Nucleus accumbens (tissue), 56 donors: ENCODE results near the gene KLF9.
"Not testable (repeated sequence)": the region's sequence is repeated elsewhere in the genome, so short reads cannot be mapped to it uniquely, and the experiment has no call there.

ENCODE experiments used
- DNase-seq, 56 donors: peaks; one replicate each; lab custom pipeline; 2025; lab: John Stamatoyannopoulos, UW

KLF9 gene

DNA sequence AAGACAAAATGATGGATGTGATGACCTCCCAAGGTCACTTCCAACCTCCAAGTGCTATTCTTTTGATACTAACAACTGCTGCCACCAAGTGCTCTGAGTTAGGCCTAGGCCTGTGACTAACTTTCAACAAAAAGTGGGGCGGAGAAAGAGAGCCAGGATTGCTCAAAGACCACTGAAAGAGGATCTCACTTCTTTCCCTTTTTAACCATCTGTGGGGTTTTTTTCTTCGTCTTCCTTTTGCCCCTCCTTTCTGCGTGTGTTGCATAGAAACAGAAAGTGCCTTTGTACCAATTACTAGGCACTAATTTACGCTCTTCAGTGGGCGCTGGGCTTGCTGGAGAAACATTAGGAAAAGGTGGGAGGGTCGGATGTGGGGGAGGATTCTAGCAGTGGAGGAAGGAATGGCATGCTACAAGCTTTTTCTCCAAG is 8.0 kb downstream of the KLF9 start:
- DNase-seq, result peak in 28 of 56 donors; percentile 7 to 79 (median 42)

DNA sequence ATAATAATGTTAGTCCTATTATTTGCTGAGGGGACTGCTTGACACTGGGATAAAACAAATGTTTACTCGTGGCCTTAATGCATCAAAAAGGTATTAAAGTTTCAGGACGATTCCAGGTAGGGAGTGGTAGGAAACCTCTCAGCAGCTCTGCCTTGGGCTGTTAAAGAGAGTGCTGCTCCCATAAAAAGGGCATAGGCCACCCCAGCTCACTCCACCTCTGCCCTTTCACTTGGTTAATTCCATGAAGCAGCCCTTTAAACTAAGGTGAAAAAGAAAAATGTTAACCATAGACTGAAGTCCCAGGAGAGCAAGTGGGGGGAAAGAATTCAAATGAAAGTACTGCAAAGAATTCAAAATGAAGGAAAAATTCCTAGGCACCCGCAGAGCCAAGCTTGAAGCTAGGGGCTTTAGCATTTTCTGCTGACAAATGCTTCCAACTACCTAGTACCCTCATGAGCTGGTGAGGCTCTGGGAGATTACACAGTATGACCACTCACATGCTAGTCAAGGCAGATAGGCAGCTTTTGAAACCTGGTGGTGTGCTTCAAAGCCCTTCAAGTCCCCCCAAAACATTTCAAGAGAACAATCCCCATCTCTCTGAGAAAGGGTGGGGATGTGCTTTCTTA is 8.5 kb downstream of the KLF9 start:
- no peak for DNase-seq

DNA sequence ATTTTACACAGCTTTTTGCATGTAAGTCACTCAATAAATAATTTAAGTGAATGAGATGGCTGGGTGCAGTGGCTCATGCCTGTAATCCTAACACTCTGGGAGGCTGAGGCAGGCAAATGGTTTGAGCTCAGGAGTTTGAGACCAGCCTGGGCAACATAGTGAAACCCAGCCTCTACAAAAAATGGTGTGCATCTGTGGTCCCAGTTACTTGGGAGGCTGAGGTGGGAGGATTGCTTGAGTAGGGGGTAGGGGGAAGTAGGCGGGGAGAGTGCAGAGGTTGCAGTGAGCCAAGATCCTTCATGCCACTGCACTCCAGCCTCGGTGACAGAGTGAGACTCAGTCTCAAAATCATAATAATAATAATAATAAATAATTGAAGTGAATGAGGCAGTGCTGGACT is 10.2 kb downstream of the KLF9 start:
- no peak for DNase-seq

DNA sequence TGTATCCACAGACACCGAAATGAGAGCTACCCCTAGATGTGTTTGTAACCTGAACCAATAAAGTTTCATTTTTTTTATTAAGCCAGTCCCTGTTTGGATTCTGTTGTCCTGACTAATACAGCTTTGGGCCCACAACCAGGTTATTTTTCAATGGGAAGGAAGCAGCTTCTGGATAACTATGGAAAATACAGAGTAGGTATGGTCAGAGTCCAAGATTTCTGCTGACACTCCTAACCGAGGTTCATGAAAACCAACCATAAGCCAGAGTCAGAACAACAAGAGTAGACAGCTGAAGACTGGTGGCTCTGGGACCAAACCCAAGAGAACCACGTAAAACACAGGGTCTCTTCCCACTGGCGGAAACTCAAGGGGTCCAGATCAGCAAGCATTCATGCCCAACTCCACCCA is 10.8 kb downstream of the KLF9 start:
- no peak for DNase-seq

DNA sequence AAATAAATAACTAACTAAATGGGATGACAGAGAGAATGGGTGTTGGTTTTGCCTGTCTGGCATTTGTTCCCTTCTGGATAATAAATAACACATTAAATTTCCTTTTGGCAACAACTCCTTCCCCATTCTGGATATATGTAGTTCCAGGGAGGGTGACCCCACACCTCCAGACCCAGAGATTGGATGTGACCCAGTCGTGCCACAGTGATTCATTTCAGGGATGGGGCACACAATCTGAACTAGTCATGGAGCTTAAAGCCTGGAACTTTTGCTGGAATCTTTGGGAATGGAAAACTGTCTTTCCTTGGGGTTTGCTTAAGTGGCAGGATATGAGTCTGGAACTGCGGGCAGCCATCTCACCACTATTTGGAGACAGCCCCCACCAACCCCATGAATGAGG is 11.3 kb downstream of the KLF9 start:
- no peak for DNase-seq

DNA sequence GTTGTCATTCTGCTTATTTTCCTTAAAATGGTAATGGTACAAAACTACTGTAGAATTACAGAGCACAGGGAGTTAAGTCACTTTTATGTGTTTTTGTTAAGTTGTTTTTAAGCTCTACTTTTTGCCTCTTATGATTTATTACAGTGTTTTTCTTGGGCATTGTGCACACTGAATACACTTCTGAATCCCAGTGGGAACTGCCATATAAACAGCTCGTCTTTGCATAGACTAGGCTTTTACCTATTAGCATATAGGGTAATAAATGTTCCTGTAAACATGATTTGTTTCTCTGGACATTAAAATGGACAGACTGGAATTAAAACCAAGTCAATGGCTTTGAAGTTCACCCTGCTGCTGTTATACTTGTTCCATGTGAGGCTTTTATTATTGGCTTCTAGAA is 12.2 kb downstream of the KLF9 start:
- no peak for DNase-seq

DNA sequence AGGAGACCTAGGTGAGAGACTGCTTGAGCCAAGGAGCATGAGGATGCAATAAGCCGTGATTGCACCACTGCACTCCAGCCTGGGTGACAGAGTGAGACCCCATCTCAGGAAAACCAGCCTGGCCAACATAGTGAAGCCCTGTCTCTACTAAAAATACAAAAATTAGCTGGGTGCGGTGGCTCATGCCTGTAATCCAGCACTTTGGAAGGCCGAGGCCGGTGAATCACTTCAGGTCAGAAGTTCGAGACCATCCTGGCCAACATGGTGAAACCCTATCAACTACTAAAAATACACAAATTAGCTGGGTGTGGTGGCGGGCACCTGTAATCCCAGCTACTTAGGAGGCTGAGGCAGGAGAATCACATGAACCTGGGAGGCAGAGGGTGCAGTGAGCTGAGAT is 13.2 kb downstream of the KLF9 start:
- DNase-seq, result not testable (repeated sequence)

DNA sequence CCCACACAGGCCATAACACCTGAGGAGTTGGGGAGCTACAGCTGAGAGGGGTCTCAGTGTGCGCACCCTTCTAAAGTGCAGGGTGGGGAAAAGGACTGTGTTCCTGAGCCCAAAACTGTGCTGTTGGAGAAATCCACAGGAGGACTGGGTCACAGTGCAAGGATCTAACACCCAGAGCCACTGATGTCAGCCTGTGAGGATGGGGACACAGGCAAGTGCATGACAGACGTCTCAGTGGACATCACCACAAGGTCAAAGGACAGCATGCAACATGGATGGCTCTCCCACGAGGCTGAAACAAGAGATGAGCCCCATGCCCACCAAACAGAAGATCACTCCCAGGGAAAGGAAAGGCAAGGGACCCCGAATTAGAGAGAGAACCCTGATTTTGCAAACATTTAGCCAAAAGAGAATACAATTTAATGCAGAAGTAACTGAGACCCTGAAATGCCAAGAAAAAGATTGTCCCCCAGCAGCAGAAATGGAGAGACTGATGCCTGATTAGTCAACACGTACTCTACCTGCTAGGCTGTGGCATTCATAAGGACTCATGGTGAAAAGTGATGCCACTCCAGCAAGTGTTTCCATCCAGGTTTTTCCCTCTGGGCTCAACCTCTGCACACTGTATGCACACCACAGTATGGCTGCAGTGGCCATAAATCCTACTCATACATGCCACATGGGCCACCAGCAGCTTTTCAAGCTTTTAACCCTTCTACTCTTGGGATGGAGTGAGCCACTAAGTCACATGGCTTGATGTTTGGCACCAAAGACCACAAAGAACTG is 14.2 kb downstream of the KLF9 start:
- DNase-seq, result no peak

DNA sequence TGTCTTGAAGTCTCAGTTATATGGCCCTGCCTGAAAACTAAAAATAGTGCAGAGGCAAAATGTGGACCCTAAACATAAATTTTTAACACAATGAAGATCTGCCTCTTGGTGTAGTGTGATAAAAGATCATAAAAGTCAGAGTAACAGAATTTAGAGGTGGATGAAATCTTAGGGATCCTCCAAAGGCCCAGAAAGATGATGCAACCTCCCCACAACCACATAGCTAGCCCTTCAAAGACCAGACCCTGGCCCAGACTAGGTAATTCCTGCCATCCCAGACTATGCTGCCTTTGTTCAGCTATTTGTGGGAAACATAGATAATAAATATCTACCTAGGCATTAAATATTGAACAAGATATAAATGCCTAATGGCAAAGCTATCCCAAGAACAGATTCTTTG is 15.3 kb downstream of the KLF9 start:
- no peak for DNase-seq

DNA sequence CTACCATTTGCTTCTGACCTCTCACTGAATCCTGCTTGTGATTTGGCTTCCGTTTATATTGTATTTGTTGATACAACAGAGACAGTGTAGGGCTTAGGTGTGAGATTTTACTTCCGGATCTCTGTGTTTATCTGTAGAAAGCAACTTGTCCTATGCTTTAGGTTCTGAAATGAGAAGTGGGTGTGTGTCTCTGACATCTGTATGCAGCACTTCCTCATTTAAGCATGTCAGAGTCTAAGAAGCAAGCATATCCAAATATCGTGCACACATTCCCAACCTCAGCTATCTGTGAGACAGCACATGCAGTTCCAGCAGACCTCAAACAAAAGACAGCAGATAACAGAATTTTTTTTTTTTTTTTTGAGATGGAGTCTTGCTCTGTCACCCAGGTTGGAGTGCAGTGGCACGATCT is 16.3 kb downstream of the KLF9 start:
- no peak for DNase-seq

DNA sequence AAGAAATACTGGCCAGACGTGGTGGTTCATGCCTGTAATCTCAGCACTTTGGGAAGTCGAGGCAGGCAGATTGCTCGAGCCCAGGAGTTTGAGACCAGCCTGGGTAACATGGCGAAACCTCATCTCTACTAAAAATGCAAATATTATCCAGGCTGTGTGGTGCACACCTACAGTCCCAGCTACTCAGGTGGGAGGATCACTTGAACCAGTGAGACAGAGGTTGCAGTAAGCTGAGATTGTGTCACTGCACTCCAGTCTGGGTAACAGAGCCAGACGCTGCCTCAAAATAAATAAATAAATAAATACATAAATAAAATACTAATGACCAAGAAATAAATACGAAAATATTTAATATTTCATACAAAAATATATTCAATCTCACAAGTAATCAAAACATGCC is 18.8 kb downstream of the KLF9 start:
- no peak for DNase-seq

DNA sequence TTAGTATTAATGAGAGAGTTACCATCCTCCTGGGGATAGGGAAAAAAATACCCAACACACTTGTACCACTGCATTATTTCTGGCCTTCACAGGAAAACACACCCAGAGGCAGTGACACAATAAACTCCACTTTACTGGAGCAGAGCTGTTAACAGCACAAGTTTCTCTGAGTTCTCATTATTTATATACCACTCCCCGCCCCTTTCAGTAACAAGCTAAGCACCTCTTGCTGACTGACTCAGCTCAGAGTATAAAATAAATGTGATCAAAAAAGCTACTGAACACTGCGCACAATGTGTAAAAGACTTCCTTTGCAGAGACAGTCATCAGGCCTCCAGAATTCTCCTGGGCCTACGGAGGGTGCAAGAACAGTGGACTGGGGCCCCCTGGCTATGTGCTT is 21.6 kb downstream of the KLF9 start:
- peak in 4 of 56 donors; percentile 12 to 35 (median 26) for DNase-seq

DNA sequence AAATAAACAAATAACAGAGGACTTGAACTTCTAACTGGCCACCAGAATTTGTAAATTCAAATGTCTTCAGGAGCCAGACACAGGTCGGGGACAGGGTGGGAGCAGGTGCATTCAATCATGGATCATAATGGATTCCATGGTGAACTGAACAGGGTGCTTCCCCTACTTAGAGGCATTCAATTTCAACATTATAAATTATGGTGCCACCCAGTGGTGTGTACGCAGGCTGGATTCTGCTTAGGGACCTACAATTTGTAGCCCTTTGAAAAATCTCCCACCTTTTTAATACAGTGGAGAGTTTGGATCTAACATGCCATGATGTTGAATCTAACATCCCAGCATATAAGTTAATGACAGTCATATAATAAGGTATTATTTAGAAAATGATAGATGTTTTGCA is 22.3 kb downstream of the KLF9 start:
- no peak for DNase-seq

DNA sequence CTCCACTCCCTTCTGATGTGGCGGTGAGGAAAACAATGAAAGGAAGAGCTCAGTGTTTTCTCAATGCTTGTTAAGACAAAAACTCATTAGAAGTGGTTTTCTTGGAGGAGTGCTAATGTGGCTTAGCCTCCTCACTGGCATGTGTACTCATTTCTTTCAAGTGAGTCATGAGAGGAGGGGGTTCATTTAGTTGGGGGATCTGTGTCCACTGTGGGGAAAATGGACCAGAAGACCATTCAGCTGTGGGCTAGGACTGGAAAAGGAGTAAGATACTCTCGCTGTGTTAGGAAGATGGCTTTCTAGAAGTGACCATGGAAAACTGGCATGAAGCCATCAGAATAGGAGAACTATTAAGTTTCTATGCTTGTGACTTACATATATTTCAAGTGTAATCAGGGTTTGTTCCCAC is 23.5 kb downstream of the KLF9 start:
- no peak for DNase-seq

DNA sequence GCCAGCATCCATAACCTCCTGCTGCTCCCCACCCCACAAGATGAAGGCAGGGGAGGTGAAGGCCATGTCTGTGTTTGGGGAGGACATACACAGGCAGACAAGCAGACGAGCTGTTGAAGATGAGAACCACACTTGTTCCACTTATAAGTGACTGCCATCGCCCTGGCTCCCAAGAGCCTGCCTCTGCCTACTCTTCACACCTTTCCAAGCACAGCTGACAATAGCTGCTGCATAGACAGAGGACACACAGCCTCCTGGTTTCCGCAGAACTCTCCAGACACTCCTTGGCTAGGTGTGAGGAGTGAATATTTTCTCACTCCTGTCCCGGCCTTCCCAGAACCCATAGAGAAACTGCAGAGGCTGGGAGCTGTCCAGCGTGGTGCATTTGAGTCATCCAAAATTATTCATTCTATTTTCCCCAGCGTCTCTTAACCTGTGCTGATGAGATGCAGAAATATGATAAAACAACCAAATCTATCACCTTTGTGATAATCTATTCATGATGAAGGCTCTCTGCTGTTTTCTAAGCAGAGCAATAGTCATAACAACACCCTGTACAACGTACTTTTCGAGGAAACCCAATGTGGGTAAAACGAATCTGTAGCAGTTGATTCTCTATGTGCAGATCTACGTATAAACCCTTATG is 24.7 kb downstream of the KLF9 start:
- peak in 1 of 56 donors; percentile 14 for DNase-seq

DNA sequence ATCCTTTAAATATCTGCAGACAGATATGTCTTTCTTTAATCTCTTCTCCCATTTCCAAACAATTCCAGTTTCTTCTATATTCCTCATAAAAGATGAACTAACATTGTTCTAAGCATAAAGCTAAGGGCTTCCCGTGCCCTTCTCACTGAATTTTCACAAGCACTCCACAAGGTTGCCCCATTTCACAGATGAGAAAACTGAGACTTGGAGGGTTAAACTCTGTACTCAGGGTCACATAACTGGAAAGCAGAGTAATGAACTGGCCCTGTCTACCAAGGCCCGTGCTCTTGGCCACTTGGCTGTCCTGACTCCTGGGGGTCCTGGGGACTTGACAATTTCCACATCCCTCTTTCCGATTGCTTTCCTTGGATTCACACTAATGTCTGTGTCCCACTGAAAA is 25.3 kb downstream of the KLF9 start:
- no peak for DNase-seq

DNA sequence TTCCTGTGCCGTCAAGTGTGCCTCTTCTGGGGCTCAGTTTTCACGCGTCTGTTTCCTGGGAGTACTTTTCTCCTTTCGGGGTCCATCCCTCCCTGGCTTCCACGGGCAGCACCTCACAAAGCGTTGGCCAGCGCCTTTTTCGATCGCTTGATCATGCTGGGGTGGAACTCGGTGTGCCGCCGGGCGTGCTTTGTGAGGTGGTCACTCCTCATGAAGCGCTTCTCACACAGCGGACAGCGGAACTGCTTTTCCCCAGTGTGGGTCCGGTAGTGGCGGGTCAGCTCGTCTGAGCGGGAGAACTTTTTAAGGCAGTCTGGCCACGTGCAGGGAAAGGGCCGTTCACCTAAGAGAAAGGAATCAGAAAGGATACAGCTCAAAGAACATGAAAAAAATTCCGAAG is 26.8 kb downstream of the KLF9 start:
- no peak for DNase-seq

DNA sequence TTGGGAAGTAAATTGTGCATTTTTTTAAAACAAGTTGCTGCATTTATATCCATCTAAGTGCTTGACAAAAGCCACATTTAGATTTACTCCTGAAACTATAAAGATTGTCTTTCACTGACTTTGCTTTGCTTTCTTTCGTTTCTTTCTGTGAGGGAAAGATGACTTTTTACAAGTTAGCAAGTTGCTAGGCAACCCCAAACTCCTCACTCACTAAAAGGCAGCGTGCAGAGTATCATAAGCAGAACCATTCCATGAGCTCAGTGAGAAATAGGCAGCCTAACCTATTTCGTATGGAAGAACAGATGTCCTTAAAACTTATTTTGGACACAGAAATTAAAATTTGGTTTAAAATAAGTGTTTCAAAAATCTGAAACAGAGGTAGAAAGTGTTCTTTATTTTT is 29.0 kb downstream of the KLF9 start:
- DNase-seq, result peak in 3 of 56 donors; percentile 7 to 16 (median 12)

DNA sequence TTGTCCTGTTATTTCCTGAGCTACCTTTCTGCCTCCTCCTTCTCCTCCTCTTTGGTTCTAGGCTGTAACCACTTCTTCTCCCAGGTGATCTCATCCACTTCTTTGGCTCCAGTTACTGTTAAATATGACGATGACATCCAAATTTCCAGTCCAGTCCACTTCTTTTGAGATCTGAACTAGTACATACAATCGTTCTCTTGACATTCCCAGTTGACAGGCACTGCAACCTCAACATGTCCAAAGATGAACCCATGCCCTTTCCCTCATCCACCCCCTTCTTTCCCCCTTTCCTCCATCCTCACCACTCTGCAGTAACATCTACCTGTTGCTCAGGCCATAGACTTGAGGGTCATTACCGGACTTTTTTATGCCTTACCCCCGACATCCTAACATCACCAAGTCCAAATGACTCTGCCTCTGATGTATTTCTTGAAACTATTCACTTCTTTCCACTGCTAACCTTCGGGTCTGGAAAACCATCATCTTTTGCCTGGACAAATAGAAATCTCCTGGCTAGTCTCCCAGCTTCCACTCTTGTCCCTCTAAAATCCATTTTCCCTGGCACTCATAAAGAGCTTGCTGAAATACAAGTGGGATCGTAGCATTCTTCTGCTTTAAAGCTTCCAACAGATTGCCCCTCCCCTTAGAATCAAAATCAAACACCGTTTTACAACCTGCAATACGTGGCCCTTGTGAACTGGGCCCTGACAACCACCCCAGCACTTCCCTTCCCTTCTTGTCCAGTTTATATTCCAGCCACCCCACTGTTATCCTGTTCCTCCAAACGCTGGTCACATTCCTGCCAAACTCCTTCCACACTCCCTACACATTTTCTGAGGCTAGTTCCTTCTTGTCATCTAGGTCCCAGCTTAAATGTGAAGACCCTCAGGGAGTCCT is 31.5 kb downstream of the KLF9 start:
- no peak for DNase-seq

DNA sequence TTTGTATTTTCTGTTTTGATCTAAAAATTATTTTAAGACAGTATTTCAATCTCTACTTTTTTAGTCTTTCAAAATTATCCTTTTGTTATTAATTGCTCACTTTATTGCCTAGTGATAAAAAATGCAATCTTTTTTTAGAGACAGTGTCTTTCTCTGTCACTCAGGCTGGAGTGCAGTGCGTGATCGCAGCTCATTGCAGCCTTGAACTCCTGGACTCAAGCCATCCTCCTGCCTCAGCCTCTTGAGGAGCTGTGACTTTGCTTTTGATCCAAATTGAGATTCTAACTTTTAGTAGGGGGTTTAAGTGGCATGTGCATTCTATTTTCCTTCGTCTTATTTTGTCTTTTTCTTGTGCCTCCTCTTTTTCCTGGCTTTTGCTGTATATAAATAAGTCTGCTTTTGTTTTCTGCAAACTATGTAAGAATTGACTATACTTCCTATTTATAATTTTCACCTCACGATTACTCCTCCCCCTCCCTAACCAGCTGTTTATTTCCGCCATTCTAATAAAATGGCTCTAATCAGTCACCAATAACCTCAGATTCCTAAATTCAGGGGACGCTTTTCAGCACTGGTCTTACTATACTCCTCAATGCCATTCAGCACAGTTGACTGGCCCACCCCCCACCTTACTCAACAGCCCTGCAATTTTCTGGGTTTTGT is 32.3 kb downstream of the KLF9 start:
- no peak for DNase-seq
